Fibroblast of peridontal ligament (primary cell): Measurements from ENCODE around the gene MYH16.
"Not testable (repeated sequence)": the region's sequence is repeated elsewhere in the genome, so short reads cannot be mapped to it uniquely, and the experiment has no call there.

ENCODE experiments used
- DNase-seq: peaks from one replicate; pipeline ENCODE4 v3.0.0-alpha.2; 2010; ENCODE audit errors: extremely low read depth

Gene MYH16

GRCh38 chr7:99355098-99355497 is 82.5 kb downstream of the MYH16 start:
- no peak for DNase-seq

DNA sequence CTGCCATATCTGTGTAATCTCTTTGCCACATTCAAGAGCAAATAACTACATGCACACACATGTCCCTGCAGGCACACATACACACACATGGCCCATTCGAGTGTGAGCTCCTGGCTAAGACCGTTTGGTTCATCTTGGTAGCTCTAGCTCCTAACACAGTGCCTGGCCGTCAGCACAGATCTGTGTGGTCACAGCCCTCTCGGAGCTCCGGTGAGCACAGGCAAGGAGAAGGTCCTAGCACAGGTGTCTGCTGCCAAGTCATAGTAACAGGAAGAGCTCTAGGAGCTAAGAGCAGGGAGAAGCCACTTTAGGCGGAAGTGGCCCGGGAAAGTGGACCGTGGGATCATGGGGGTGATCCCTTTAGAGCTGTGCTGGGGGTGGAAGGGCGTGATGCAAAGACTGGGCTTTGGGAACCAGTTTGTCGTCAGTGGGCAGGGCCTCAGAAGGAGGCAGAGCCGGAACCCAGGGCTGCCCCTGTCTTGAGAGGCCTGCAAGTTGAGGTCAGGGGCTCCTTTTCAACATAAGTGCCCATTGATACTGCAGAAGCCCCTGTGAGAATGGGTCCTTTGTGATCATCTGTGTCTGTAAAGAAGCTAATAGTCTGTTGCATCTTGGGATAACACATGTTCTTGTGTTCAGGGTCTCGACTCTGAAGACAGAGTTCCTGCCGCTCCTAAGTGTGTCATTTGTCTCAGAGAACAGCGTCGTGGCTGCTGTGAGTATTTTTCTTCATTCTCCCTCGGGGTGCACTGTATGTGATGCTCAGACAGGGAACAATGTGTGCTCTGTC is 85.3 kb downstream of the MYH16 start:
- no peak for DNase-seq

DNA sequence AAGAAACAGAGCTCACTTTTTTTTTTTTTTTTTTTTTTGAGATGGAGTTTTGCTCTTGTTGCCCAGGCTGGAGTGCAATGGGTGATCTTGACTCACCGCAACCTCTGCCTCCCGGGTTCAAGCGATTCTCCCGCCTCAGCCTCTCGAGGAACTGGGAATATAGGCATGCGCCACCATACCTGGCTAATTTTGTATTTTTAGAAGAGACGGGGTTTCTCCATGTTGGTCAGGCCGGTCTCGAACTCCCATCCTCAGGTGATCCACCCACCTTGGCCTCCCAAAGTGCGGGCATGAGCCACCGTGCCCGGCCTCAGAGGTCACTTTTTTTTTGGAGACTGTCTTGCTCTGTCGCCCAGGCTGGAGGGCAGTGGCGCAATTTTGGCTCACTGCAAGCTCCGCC is 85.9 kb downstream of the MYH16 start:
- not testable (repeated sequence) for DNase-seq

DNA sequence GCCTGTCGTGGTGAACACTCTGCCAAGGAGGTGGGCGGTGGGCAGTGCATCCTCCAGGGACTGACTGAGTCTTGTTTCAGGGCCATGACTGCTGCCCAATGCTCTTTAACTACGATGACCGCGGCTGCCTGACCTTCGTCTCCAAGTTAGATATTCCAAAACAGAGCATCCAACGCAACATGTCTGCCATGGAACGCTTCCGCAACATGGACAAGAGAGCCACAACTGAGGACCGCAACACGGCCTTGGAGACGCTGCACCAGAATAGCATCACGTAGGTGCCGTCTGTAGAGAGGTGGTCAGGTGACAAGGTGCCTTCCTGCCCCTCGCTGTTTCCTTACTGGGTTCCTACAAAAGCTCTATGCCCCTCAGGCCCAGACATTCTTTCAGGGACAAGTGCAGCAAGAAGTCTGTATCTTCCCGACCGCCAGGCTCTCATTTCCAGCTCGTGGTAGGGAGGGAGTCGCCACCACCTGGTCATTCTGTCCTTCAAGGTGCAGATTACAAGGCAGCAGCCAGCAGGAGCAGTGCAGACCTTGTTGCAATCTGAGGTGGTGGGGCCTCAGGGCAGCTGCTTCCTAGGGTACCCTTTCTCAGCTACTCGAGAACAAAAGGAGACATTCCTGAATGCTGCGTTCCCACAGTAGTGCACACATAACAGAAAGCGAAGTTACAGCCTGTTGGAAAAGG is 87.0 kb downstream of the MYH16 start:
- no peak for DNase-seq
